IPS-18c (cell line): ENCODE results near the gene JOSD1.

Experiments used
- H3K4me3 ChIP-seq: 2 replicates; pipeline ENCODE4 v1.7.0; 2013; ENCODE audit warnings: low read depth, mild to moderate bottlenecking, low read length, moderate library complexity; ENCODE audit not compliant: insufficient read depth
- H3K9me3 ChIP-seq: one replicate; pipeline ENCODE4 v1.6.1; 2013; ENCODE audit warnings: mild to moderate bottlenecking, low read length, moderate library complexity; ENCODE audit not compliant: control insufficient read depth, insufficient read depth

Gene JOSD1

GRCh38 chr22:38720350-38720749 is 19.6 kb upstream of the JOSD1 start:
- Histone ChIP-seq H3K4me3 (no peak overlapping the region), H3K9me3 (no peaks in the 10 kb centered on the region)

GRCh38 chr22:38719196-38719595 is 18.5 kb upstream of the JOSD1 start:
- no peak overlapping the region for H3K4me3 ChIP-seq

GRCh38 chr22:38718414-38718813 is 17.7 kb upstream of the JOSD1 start:
- H3K9me3 ChIP-seq: no peaks in the 10 kb centered on the region

More at GRCh38 chr22:38719196-38719595, 18.5 kb upstream of the JOSD1 start:
- H3K9me3 ChIP-seq: no peaks in the 10 kb centered on the region

GRCh38 chr22:38717244-38717643 is 16.5 kb upstream of the JOSD1 start:
- Histone ChIP-seq H3K9me3 (no peaks in the 10 kb centered on the region), H3K4me3 (no peak overlapping the region)

More at GRCh38 chr22:38718414-38718813, 17.7 kb upstream of the JOSD1 start:
- no peak overlapping the region for H3K4me3 ChIP-seq

- Histone ChIP-seq H3K9me3 (no peaks in the 10 kb centered on the region), H3K4me3 (no peak overlapping the region)
These were observed 16.1 kb upstream of the JOSD1 start for GRCh38 chr22:38716826-38717225.

- Histone ChIP-seq H3K4me3 (no peak overlapping the region), H3K9me3 (no peaks in the 10 kb centered on the region)
These were observed 15.5 kb upstream of the JOSD1 start for GRCh38 chr22:38716271-38716670.

GRCh38 chr22:38715852-38716251 is 15.1 kb upstream of the JOSD1 start:
- no peak overlapping the region for H3K4me3 ChIP-seq
- no peaks in the 10 kb centered on the region for H3K9me3 ChIP-seq

- H3K4me3 ChIP-seq: no peak overlapping the region
- H3K9me3 ChIP-seq: no peaks in the 10 kb centered on the region
These were observed 14.5 kb upstream of the JOSD1 start for GRCh38 chr22:38715176-38715764.

- Histone ChIP-seq H3K9me3 (no peaks in the 10 kb centered on the region), H3K4me3 (no peak overlapping the region)
These were observed 13.2 kb upstream of the JOSD1 start for GRCh38 chr22:38713921-38714320.

- Histone ChIP-seq H3K9me3 (no peaks in the 10 kb centered on the region), H3K4me3 (no peak overlapping the region)
These were observed 11.9 kb upstream of the JOSD1 start for GRCh38 chr22:38712486-38713207.

GRCh38 chr22:38710866-38711265 is 10.1 kb upstream of the JOSD1 start:
- Histone ChIP-seq H3K9me3 (no peaks in the 10 kb centered on the region), H3K4me3 (no peak overlapping the region)

GRCh38 chr22:38710351-38710750 is 9.6 kb upstream of the JOSD1 start:
- no peaks in the 10 kb centered on the region for H3K9me3 ChIP-seq
- H3K4me3 ChIP-seq: no peak overlapping the region

- Histone ChIP-seq H3K9me3 (no peaks in the 10 kb centered on the region), H3K4me3 (no peak overlapping the region)
These were observed 8.6 kb upstream of the JOSD1 start for GRCh38 chr22:38709306-38709705.

GRCh38 chr22:38707984-38708383 is 7.2 kb upstream of the JOSD1 start:
- H3K9me3 ChIP-seq: no peaks in the 10 kb centered on the region
- no peak overlapping the region for H3K4me3 ChIP-seq

GRCh38 chr22:38707346-38707745 is 6.6 kb upstream of the JOSD1 start:
- Histone ChIP-seq H3K9me3 (no peaks in the 10 kb centered on the region), H3K4me3 (peak overlapping the region; percentile 89)

- no peaks in the 10 kb centered on the region for H3K9me3 ChIP-seq
These were observed 6.1 kb upstream of the JOSD1 start for GRCh38 chr22:38706901-38707195.

GRCh38 chr22:38706101-38706900 is 5.6 kb upstream of the JOSD1 start:
- H3K9me3 ChIP-seq: no peaks in the 10 kb centered on the region
- H3K4me3 ChIP-seq: peak overlapping the region; percentile 89

More at GRCh38 chr22:38706901-38707195, 6.1 kb upstream of the JOSD1 start:
- H3K4me3 ChIP-seq: peak overlapping the region; percentile 89
